ENCODE data around the gene SIDT1.

GRCh38 chr3:113594066-113594465, 61.7 kb downstream of the SIDT1 start:
- TF ChIP-seq CTCF (IDR thresholded peaks at IDR 0.05): no peak
- no peak for TF ChIP-seq EZH2 (IDR thresholded peaks at IDR 0.05; ENCODE audit: borderline replicate concordance, insufficient read depth, low read depth, low read length, poor library complexity, severe bottlenecking)
